ENCODE data around the gene CYP1A1. TPM values are rescaled to one million over a fixed set of nuclear protein-coding genes. Genes with fewer than 3 reads are reported as not detected.

CYP1A1 gene
- total and polyA plus RNA-seq, 9 of the 15 experiments (the other 6 are each of a cell fraction or from before 2014, with no cell fraction given) = 0.04 to 0.13 (median 0.05) TPM; not detected in 5

- TF ChIP-seq ZBTB26 (CRISPR knock-in tag; IDR thresholded peaks at IDR 0.05) (no peak), RBM39 (optimal IDR thresholded peaks at IDR 0.05; ENCODE audit: low read depth, low read length) (no peak), ZNF740 (CRISPR knock-in tag; IDR thresholded peaks at IDR 0.05) (no peak), ZNF740 (tag; IDR thresholded peaks at IDR 0.05) (no peak)
Observed at GRCh38 chr15:74709892-74710291, 15.4 kb downstream of the CYP1A1 start (continued).

GRCh38 chr15:74709011-74709410, 16.3 kb downstream of the CYP1A1 start:
- in situ Hi-C loops (cut with MboI) (no loop called here), intact Hi-C loops (cut with micrococcal nuclease) (loop anchor here (2.0 kb wide), 1 partner anchor 64 kb away; no protein-coding TSS in a partner anchor)
- FAIRE-seq (no peak), DNase-seq (ENCODE audit: extremely low read depth in 1 of 4, low spot score in 3 of 4) (no peak), ATAC-seq (no peak)
- WGBS (ENCODE audit: insufficient coverage, low coverage, missing lambda C conversion rate) = 0% methylated on average over 1 of the region's 1 CpG
- CTCF ChIA-PET (ENCODE audit: low intra/inter-chr PET ratio) = no interaction called here
- H4K20me1 ChIP-seq (replicated peaks; ENCODE audit: control insufficient read depth, insufficient read depth, low read length) = no peaks in the 10 kb centered on the region
- H3K27ac ChIP-seq (ENCODE audit: extremely low read depth, low read depth, low read length) = no peak overlapping the region
- no TSS peak for BruUV-seq (replicated peaks)
- POLR2A ChIA-PET = no interaction called here
- no peak overlapping the region for H3K4me3 ChIP-seq
- no peaks in the 10 kb centered on the region for H3K9me3 ChIP-seq (replicated peaks; ENCODE audit: control insufficient read depth, insufficient read depth, low read depth, low read length)
- no peaks in the 10 kb centered on the region for H3K4me1 ChIP-seq (replicated peaks in 1 of 2; ENCODE audit: control insufficient read depth in 2 of 2, insufficient read depth in 2 of 2, low read length in 2 of 2)
- H3K79me2 ChIP-seq (ENCODE audit: control insufficient read depth, insufficient read depth, low read length) = no peaks in the 10 kb centered on the region
- H2AFZ ChIP-seq (ENCODE audit: low read depth, low read length) = no peak overlapping the region
- H3K4me2 ChIP-seq (ENCODE audit: insufficient read depth, low read length) = no peak overlapping the region
- H3K27me3 ChIP-seq (ENCODE audit: control insufficient read depth in 2 of 2, insufficient read depth in 2 of 2, low read length in 2 of 2) = peaks cover 8 to 17% of the 10 kb centered on the region in 2 experiments
- no peaks in the 10 kb centered on the region for H3K36me3 ChIP-seq (ENCODE audit: control insufficient read depth, insufficient read depth, low read length)
- H3K9ac ChIP-seq (ENCODE audit: insufficient read depth in 1 of 2, low read depth in 2 of 2, low read length in 2 of 2) = no peak overlapping the region
- no peaks in the 10 kb centered on the region for H3K9me1 ChIP-seq (ENCODE audit: control insufficient read depth, insufficient read depth, low read length)
- no peak for TF ChIP-seq NFRKB (IDR thresholded peaks at IDR 0.05; ENCODE audit: low read depth)
- no peak for TF ChIP-seq COPS2 (conservative IDR thresholded peaks at IDR 0.05)
- TF ChIP-seq NR2F6 (CRISPR knock-in tag; IDR thresholded peaks at IDR 0.05) = no peak
- no peak for TF ChIP-seq PRPF4 (IDR thresholded peaks at IDR 0.05; ENCODE audit: insufficient read depth, low read depth, low read length, poor library complexity, severe bottlenecking)
- no peak for TF ChIP-seq FOXP1 (CRISPR knock-in tag; IDR thresholded peaks at IDR 0.05)
- no peak for TF ChIP-seq SAFB (IDR thresholded peaks at IDR 0.05; ENCODE audit: borderline replicate concordance, low read depth, low read length)
- TF ChIP-seq, protein P1, sequence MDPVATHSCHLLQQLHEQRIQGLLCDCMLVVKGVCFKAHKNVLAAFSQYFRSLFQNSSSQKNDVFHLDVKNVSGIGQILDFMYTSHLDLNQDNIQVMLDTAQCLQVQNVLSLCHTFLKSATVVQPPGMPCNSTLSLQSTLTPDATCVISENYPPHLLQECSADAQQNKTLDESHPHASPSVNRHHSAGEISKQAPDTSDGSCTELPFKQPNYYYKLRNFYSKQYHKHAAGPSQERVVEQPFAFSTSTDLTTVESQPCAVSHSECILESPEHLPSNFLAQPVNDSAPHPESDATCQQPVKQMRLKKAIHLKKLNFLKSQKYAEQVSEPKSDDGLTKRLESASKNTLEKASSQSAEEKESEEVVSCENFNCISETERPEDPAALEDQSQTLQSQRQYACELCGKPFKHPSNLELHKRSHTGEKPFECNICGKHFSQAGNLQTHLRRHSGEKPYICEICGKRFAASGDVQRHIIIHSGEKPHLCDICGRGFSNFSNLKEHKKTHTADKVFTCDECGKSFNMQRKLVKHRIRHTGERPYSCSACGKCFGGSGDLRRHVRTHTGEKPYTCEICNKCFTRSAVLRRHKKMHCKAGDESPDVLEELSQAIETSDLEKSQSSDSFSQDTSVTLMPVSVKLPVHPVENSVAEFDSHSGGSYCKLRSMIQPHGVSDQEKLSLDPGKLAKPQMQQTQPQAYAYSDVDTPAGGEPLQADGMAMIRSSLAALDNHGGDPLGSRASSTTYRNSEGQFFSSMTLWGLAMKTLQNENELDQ (CRISPR knock-in tag; IDR thresholded peaks at IDR 0.05; ENCODE audit: borderline replicate concordance) = no peak
- no peak for TF ChIP-seq CHD4 (IDR thresholded peaks at IDR 0.05; ENCODE audit: insufficient read depth, insufficient replicate concordance, low read depth, low read length, poor library complexity, severe bottlenecking)
- no peak for TF ChIP-seq ZNF277 (CRISPR knock-in tag; IDR thresholded peaks at IDR 0.05; ENCODE audit: borderline replicate concordance)
- no peak for TF ChIP-seq POLR2G (IDR thresholded peaks at IDR 0.05; ENCODE audit: low read depth, low read length)
- TF ChIP-seq EP300 (IDR thresholded peaks at IDR 0.05; ENCODE audit: low read length) = no peak
- TF ChIP-seq ETV5 (CRISPR knock-in tag; IDR thresholded peaks at IDR 0.05; ENCODE audit: low read depth) = no peak
